HFFc6 (cell line): Measurements from ENCODE around the gene ESAM. TPM values are rescaled to one million over a fixed set of nuclear protein-coding genes. Genes with fewer than 3 reads are reported as not detected.

Source experiments
- DNase-seq: peaks from one replicate; pipeline ENCODE4 v3.0.0-alpha.2; 2018
- H3K27ac Mint-ChIP-seq: 2 replicates; pipeline ENCODE4 v1.8.0; 2020; ENCODE audit warnings: mild to moderate bottlenecking, mixed read lengths
- H3K27me3 Mint-ChIP-seq: 2 replicates; pipeline ENCODE4 v1.8.0; 2021; ENCODE audit warnings: mild to moderate bottlenecking, moderate library complexity, mixed read lengths; ENCODE audit not compliant: insufficient read depth
- H3K36me3 Mint-ChIP-seq: 2 replicates; pipeline ENCODE4 v1.8.0; 2021; ENCODE audit warnings: low read depth, mixed read lengths
- H3K4me1 Mint-ChIP-seq: 2 replicates; pipeline ENCODE4 v1.8.0; 2020; ENCODE audit warnings: low read depth, mixed read lengths
- H3K4me3 Mint-ChIP-seq: 2 replicates; pipeline ENCODE4 v1.8.0; 2020; ENCODE audit warnings: mild to moderate bottlenecking, moderate library complexity, mixed read lengths
- H3K9me3 Mint-ChIP-seq: 2 replicates; pipeline ENCODE4 v1.8.0; 2020; ENCODE audit warnings: mild to moderate bottlenecking, mixed read lengths
- total RNA-seq, 6 experiments: library from RNA; stranded (reverse); fragmentation: NEBNext Ultra II Directional; extraction: Animal tissue kit (Norgen Biotek cat#: 25700); gene quantifications; 2 replicates in 1 of 6; 3 replicates in 5 of 6; pipeline ENCODE4 v1.2.3, GENCODE V29; 2021
- TF ChIP-seq, protein P1 (sequence below): fragments of 200-600 bp; sonication (generic); IDR thresholded peaks from 2 replicates; pipeline ENCODE4 v1.5.0; 2021; ENCODE audit warnings: antibody characterized with exemption, mild to moderate bottlenecking

Gene ESAM
- total RNA-seq, 6 experiments from 2014 or later = 0.11 to 0.14 (median 0.12) TPM; not detected in 3

DNA sequence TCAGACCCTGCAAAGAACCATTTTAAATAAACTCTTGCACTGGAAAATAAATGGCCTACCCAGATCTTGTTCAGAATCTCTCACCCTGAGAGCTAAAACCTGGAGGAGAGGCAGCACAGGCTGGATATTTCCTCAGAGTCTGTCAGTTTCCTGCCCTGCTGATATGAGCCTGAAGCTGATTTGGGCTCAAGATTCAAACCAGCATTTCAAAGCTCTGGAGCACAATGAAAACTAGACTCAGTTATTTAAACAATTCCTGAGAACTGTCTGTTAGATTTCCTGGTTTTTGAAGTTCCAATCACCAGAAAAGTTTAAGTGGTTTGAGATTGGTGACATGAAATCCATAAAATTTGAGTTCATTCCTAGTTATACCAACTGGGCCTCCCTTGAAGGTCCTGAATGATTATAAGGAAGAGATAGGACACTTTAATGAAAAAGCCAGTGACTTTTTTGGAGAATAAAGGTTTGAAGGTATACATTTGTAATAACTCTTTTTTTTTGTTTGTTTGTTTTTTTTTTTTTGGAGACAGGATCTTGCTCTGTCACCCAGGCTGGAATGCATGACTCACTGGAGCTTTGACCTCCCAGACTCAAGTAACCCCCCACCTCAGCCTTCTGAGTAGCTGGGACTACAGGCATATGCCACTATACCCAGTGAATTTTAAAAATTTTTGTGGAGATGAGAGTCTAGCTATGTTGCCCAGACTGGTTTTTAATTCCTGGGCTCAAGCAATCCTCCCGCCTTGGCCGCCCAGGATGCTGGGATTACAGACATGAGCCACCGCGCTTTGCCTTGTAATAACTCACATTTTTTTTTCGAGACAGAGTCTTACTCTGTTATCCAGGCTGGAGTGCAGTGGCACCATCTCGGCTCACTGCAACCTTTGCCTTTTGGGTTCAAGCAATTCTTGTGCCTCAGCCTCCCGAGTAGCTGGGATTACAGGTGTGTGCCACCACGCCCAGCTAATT, 8.0 kb upstream of the ESAM start:
- peaks cover 13% of the 10 kb centered on the region for H3K36me3 Mint-ChIP-seq
- peak overlapping the region; percentile 77 for H3K27ac Mint-ChIP-seq
- H3K27me3 Mint-ChIP-seq = no peaks in the 10 kb centered on the region; the same call in 1 of the 2 replicates
- peak; percentile 40 for DNase-seq
- H3K9me3 Mint-ChIP-seq = no peaks in the 10 kb centered on the region
- H3K4me1 Mint-ChIP-seq = peaks cover 35% of the 10 kb centered on the region
- TF ChIP-seq, protein P1, sequence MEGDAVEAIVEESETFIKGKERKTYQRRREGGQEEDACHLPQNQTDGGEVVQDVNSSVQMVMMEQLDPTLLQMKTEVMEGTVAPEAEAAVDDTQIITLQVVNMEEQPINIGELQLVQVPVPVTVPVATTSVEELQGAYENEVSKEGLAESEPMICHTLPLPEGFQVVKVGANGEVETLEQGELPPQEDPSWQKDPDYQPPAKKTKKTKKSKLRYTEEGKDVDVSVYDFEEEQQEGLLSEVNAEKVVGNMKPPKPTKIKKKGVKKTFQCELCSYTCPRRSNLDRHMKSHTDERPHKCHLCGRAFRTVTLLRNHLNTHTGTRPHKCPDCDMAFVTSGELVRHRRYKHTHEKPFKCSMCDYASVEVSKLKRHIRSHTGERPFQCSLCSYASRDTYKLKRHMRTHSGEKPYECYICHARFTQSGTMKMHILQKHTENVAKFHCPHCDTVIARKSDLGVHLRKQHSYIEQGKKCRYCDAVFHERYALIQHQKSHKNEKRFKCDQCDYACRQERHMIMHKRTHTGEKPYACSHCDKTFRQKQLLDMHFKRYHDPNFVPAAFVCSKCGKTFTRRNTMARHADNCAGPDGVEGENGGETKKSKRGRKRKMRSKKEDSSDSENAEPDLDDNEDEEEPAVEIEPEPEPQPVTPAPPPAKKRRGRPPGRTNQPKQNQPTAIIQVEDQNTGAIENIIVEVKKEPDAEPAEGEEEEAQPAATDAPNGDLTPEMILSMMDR = no peak
- H3K4me3 Mint-ChIP-seq = peak overlapping the region; percentile 30

DNA sequence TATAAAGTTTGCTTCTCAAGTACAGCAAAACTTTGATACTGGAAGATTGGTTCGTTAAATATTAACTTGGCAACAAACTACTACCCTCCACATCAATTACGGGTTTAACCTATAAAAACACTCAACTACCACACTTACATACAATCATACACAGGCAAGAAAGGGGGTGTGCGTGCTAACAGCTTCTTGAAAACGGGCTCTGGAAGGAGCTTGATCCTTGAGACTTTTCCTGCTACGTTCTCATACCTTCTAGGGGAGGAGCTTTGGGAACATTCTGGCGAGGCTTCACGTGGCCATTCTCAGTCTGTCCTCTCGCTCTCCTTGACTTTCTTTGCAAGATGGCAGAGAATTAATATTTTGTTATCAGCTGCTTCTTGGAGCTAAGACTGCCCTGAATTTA, 6.8 kb upstream of the ESAM start:
- H3K36me3 Mint-ChIP-seq = peaks cover 13% of the 10 kb centered on the region
- no peak overlapping the region for H3K4me3 Mint-ChIP-seq
- peaks cover 35% of the 10 kb centered on the region for H3K4me1 Mint-ChIP-seq
- H3K27me3 Mint-ChIP-seq = no peaks in the 10 kb centered on the region; the same call in 1 of the 2 replicates
- no peak overlapping the region for H3K27ac Mint-ChIP-seq
- no peaks in the 10 kb centered on the region for H3K9me3 Mint-ChIP-seq
- DNase-seq = no peak
- TF ChIP-seq, protein P1 = no peak

DNA sequence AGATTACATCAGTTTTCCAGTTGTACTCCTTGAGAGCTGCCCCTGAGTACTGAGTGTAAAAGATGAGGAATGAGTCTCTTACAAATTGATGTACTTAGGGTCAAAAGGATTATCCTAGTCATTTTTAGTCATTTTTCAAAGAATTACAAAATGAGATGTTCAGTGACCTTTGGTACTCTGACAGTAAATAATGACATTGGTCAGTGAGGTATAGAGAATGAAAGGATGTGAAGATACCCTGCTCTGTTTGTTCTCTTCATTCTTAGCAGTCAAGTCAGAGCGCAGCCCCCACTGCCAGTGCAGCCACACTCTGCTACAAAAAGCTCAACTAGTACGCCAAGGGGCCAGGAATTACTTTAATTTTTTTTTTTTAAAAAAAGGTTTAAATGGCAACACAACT, 4.1 kb upstream of the ESAM start:
- TF ChIP-seq, protein P1 = no peak
- no peak overlapping the region for H3K27ac Mint-ChIP-seq
- H3K4me3 Mint-ChIP-seq = no peak overlapping the region
- DNase-seq = no peak
- peaks cover 5% of the 10 kb centered on the region; the same call in 1 of the 2 replicates for H3K36me3 Mint-ChIP-seq
- peaks cover 9% of the 10 kb centered on the region for H3K27me3 Mint-ChIP-seq
- H3K9me3 Mint-ChIP-seq = no peaks in the 10 kb centered on the region
- H3K4me1 Mint-ChIP-seq = peaks cover 36% of the 10 kb centered on the region

DNA sequence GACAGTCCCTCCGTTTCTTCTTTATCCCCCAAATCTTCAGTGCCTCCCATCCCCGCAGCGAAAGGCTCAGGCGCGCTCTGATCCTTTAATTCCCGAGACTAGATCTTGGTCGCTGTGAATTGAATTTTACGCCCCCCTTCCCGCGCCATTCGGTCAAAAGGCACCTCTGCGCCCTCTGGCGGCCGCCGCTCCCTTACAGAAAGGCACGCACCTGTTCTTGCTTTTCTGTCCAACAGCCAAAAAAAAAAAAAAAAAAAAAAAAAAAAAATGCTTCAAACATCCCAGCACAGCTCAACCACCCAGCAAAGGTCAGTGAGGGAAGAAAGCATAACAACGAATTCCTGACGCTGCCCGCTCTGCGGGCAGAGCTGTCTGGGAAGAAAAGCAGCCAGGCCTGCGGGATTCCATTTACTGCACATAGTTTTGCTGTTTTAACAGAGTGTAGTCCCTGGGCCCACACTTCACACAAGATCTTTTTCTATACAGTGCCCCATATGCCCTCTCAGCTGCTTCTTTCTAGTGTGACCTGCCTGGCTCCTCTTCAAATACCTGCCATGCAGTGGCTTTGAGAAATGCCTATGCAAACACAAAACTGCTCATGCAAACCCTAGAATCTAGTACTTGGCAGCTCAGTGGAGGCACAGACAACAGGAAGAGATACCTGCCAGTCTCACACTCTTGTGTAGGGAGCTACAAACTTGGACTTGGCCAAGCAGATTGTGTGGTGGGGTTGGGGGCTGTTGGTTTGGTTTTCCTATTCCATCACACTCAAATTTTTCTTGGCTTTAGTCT, 1.3 kb upstream of the ESAM start:
- H3K27ac Mint-ChIP-seq = no peak overlapping the region
- peaks cover 26% of the 10 kb centered on the region for H3K4me1 Mint-ChIP-seq
- H3K27me3 Mint-ChIP-seq = peaks cover 16% of the 10 kb centered on the region
- no peaks in the 10 kb centered on the region for H3K9me3 Mint-ChIP-seq
- peak overlapping the region; percentile 88 for H3K4me3 Mint-ChIP-seq
- DNase-seq = peak; percentile 33
- TF ChIP-seq, protein P1 = peak; percentile 89
- peaks cover 5% of the 10 kb centered on the region; the same call in 1 of the 2 replicates for H3K36me3 Mint-ChIP-seq

DNA sequence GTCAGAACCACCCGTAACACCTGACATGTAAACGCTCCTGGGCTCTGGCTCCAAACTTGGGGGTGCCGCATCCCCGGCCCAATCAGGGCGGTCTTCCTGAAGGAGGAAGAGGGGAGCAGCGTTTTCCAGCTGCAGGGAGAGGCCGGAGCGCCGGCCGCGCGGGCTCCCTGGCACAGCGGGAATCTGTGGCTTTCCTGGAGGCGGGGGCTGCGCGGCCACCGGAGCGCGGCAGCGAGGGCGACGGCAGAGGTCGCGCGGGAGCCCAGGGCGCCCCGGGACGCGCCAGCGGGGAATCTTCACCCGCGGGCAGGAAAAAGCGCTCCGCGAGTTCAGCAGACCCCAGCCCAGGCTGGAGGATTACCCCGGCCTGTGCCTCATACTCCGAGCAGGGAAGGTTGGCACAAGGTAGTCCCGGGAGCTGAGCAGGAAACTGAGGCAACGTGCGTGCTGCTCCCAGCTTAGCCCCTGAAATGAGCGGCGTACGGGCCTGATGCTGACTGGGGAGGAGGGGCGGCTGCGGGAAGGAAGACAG, 600 bp upstream of the ESAM start:
- H3K27ac Mint-ChIP-seq = no peak overlapping the region
- no peak for DNase-seq
- H3K4me1 Mint-ChIP-seq = peaks cover 30% of the 10 kb centered on the region
- peaks cover 22% of the 10 kb centered on the region for H3K27me3 Mint-ChIP-seq
- H3K36me3 Mint-ChIP-seq = peaks cover 5% of the 10 kb centered on the region; the same call in 1 of the 2 replicates
- TF ChIP-seq, protein P1 = no peak
- H3K4me3 Mint-ChIP-seq = peak overlapping the region; percentile 88
- H3K9me3 Mint-ChIP-seq = no peaks in the 10 kb centered on the region
